Panc1 (cell line): ENCODE measurements around the gene PRL. TPM values are rescaled to one million over a fixed set of nuclear protein-coding genes. Genes with fewer than 3 reads are reported as not detected.

Experiments
- ATAC-seq: fragments of 200-7000 bp; cut with Tn5 transposase; 2 replicates; pipeline ENCODE4 v1.9.1; 2020; ENCODE audit warnings: mild to moderate bottlenecking, moderate library complexity
- BruUV-seq: library from RNA; stranded (reverse); fragments of 400-500 nt; replicated peaks from 2 replicates; lab custom pipeline; 2021; lab: Mats Ljungman, UMichigan
- CTCF ChIA-PET: fragments of 300-600 bp; sonication (Branson Sonifier 250); formaldehyde crosslinking; loops from one replicate; lab custom pipeline; 2022; ENCODE audit warnings: antibody characterized with exemption; lab: Charles Lee
- POLR2A ChIA-PET: fragments of 300-600 bp; sonication (Branson Sonifier 250); formaldehyde crosslinking; loops from one replicate; lab custom pipeline; 2022; ENCODE audit warnings: antibody characterized with exemption; lab: Charles Lee
- DNase-seq: peaks from one replicate; pipeline ENCODE4 v3.0.0-alpha.2; 2010; ENCODE audit warnings: low read depth, low spot score
- H3K27ac ChIP-seq: 2 replicates; pipeline ENCODE4 v1.5.1; 2011; ENCODE audit warnings: mild to moderate bottlenecking, low read length, inconsistent platforms
- H3K27me3 ChIP-seq: fragments of 200-500 bp; sonication (Bioruptor generic); 2 replicates; pipeline ENCODE4 v1.6.0; 2014; ENCODE audit warnings: low read length, inconsistent platforms; ENCODE audit not compliant: control insufficient read depth, insufficient read depth
- H3K36me3 ChIP-seq: fragments of 200-500 bp; sonication (Bioruptor generic); 2 replicates; pipeline ENCODE4 v1.5.1; 2014; ENCODE audit warnings: inconsistent platforms, mild to moderate bottlenecking, low read length, moderate library complexity; ENCODE audit not compliant: control insufficient read depth, insufficient read depth
- H3K4me1 ChIP-seq: 2 replicates; pipeline ENCODE4 v1.5.1; 2011; ENCODE audit warnings: inconsistent platforms, mild to moderate bottlenecking, low read length, moderate library complexity; ENCODE audit not compliant: control insufficient read depth, insufficient read depth
- H3K4me3 ChIP-seq, 2 experiments: 2 replicates each; pipeline ENCODE4 v1.5.1; 2011 to 2012; ENCODE audit warnings: low read depth in 2 of 2, low read length in 2 of 2, mild to moderate bottlenecking in 2 of 2, inconsistent platforms in 1 of 2, moderate library complexity in 1 of 2
- H3K9me3 ChIP-seq: fragments of 200-500 bp; sonication (Bioruptor generic); 2 replicates; pipeline ENCODE4 v1.5.1; 2014; ENCODE audit warnings: low read depth, mild to moderate bottlenecking, inconsistent platforms, low read length, moderate library complexity; ENCODE audit not compliant: control insufficient read depth, insufficient read depth
- POLR2AphosphoS5 ChIP-seq: IDR thresholded peaks from 2 replicates; pipeline ENCODE4 v1.6.1; 2012; ENCODE audit warnings: mild to moderate bottlenecking, low read depth, low read length, moderate library complexity
- SIN3A ChIP-seq: IDR thresholded peaks from 2 replicates; pipeline ENCODE4 v1.6.1; 2012; ENCODE audit warnings: low read depth, mild to moderate bottlenecking, low read length, moderate library complexity, borderline replicate concordance; ENCODE audit not compliant: insufficient read depth
- TCF7L2 ChIP-seq: IDR thresholded peaks from 2 replicates; pipeline ENCODE4 v1.6.1; 2011; ENCODE audit warnings: mild to moderate bottlenecking, low read depth, low read length, inconsistent platforms
- in situ Hi-C: cut with HindIII; loops from 2 replicates; pipeline ENCODE4 v1.10.0; 2016; ENCODE audit warnings: low sequenced_read_pairs, low pct_unique_long_range_greater_than_20kb
- intact Hi-C: fragments of 100-400 bp; cut with micrococcal nuclease; formaldehyde crosslinking; loops from one replicate; pipeline ENCODE4 v1.10.0; 2022; ENCODE audit not compliant: unreplicated experiment
- total RNA-seq: library from RNA; stranded (reverse); gene quantifications from one replicate; pipeline ENCODE4 v1.2.1, GENCODE V29; 2021; ENCODE audit not compliant: unreplicated experiment
- TF ChIP-seq, protein P1 (sequence below): fragments of 450-650 bp; IDR thresholded peaks from 2 replicates; pipeline ENCODE4 v1.5.1; 2017; ENCODE audit warnings: mild to moderate bottlenecking
- TF ChIP-seq, protein P2 (sequence below), 2 experiments: IDR thresholded peaks; 2 replicates each; pipeline ENCODE4 v1.6.1; 2011 to 2012; ENCODE audit warnings: low read depth in 2 of 2, control low read depth in 1 of 2, low read length in 1 of 2, mild to moderate bottlenecking in 1 of 2, moderate library complexity in 1 of 2; ENCODE audit not compliant: insufficient read depth in 1 of 2

Gene PRL
- total RNA-seq, 1 experiment from 2014 or later = not detected

DNA sequence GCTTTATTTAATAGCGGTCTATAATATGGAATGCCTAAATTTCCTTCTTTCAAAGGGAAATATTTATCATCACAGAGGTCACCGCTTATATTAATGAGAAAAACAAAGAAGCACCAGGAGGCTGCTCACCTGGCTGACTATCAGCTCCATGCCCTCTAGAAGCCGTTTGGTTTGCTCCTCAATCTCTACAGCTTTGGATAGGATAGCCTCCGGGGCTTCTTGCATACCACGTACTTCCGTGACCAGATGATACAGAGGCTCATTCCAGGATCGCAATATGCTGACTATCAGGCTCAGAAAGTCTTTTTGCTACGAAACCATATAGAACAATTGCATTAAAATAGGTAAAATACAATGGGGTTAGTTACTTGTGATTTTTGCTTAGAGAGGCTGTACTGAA is 6.8 kb downstream of the PRL start:
- DNase-seq (no peak), ATAC-seq (no peak)
- Histone ChIP-seq H3K27me3 (no peaks in the 10 kb centered on the region), H3K27ac (no peak overlapping the region), H3K4me1 (no peaks in the 10 kb centered on the region), H3K36me3 (no peaks in the 10 kb centered on the region; the same call in 1 of the 2 replicates), H3K4me3 (no peak overlapping the region), H3K9me3 (no peaks in the 10 kb centered on the region)
- POLR2A ChIA-PET = no interaction called here
- intact Hi-C loops (no loop called here), in situ Hi-C loops (no loop called here)
- no TSS peak for BruUV-seq
- CTCF ChIA-PET = no interaction called here
- TF ChIP-seq, protein P1, sequence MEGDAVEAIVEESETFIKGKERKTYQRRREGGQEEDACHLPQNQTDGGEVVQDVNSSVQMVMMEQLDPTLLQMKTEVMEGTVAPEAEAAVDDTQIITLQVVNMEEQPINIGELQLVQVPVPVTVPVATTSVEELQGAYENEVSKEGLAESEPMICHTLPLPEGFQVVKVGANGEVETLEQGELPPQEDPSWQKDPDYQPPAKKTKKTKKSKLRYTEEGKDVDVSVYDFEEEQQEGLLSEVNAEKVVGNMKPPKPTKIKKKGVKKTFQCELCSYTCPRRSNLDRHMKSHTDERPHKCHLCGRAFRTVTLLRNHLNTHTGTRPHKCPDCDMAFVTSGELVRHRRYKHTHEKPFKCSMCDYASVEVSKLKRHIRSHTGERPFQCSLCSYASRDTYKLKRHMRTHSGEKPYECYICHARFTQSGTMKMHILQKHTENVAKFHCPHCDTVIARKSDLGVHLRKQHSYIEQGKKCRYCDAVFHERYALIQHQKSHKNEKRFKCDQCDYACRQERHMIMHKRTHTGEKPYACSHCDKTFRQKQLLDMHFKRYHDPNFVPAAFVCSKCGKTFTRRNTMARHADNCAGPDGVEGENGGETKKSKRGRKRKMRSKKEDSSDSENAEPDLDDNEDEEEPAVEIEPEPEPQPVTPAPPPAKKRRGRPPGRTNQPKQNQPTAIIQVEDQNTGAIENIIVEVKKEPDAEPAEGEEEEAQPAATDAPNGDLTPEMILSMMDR = no peak
- TF ChIP-seq SIN3A (no peak), POLR2AphosphoS5 (no peak), TCF7L2 (no peak)
- TF ChIP-seq, protein P2, sequence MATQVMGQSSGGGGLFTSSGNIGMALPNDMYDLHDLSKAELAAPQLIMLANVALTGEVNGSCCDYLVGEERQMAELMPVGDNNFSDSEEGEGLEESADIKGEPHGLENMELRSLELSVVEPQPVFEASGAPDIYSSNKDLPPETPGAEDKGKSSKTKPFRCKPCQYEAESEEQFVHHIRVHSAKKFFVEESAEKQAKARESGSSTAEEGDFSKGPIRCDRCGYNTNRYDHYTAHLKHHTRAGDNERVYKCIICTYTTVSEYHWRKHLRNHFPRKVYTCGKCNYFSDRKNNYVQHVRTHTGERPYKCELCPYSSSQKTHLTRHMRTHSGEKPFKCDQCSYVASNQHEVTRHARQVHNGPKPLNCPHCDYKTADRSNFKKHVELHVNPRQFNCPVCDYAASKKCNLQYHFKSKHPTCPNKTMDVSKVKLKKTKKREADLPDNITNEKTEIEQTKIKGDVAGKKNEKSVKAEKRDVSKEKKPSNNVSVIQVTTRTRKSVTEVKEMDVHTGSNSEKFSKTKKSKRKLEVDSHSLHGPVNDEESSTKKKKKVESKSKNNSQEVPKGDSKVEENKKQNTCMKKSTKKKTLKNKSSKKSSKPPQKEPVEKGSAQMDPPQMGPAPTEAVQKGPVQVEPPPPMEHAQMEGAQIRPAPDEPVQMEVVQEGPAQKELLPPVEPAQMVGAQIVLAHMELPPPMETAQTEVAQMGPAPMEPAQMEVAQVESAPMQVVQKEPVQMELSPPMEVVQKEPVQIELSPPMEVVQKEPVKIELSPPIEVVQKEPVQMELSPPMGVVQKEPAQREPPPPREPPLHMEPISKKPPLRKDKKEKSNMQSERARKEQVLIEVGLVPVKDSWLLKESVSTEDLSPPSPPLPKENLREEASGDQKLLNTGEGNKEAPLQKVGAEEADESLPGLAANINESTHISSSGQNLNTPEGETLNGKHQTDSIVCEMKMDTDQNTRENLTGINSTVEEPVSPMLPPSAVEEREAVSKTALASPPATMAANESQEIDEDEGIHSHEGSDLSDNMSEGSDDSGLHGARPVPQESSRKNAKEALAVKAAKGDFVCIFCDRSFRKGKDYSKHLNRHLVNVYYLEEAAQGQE (IDR thresholded peaks at IDR 0.05; ENCODE audit: insufficient read depth in 1 of 2, low read depth in 2 of 2, low read length in 1 of 2) = no peak

DNA sequence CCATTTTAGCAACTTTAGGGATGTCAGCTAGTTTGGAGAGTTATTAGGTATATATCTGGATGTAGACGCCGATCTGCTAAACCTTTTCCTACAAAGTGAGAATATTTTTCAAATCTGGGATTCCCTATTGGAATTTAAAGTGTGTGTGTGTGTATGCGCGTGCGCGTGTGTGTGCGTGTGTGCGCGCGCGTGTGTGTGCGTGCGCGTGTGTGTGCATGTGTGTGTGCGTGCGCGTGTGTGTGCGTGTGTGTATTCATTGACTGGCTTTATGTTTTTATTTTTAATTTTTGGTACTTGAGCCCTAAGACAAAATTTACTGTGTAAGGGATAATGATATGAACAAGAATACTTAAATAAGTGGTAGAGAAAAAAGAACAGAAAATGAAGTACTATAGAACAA is 8.1 kb downstream of the PRL start:
- CTCF ChIA-PET = no interaction called here

More for the DNA sequence above, 8.1 kb downstream of the PRL start:
- Histone ChIP-seq H3K36me3 (no peaks in the 10 kb centered on the region), H3K27ac (no peak overlapping the region), H3K4me3 (no peak overlapping the region), H3K27me3 (no peaks in the 10 kb centered on the region), H3K4me1 (no peaks in the 10 kb centered on the region), H3K9me3 (no peaks in the 10 kb centered on the region)
- POLR2A ChIA-PET = no interaction called here
- TF ChIP-seq, protein P1 = no peak
- TF ChIP-seq SIN3A (no peak), POLR2AphosphoS5 (no peak), TCF7L2 (no peak)
- TF ChIP-seq, protein P2 (IDR thresholded peaks at IDR 0.05; ENCODE audit: insufficient read depth in 1 of 2, low read depth in 2 of 2, low read length in 1 of 2) = no peak
- intact Hi-C loops = no loop called here
- in situ Hi-C loops = no loop called here
- ATAC-seq = no peak
- DNase-seq = no peak
- BruUV-seq = no TSS peak
